ENCODE measurements around the gene EPOP.

DNA sequence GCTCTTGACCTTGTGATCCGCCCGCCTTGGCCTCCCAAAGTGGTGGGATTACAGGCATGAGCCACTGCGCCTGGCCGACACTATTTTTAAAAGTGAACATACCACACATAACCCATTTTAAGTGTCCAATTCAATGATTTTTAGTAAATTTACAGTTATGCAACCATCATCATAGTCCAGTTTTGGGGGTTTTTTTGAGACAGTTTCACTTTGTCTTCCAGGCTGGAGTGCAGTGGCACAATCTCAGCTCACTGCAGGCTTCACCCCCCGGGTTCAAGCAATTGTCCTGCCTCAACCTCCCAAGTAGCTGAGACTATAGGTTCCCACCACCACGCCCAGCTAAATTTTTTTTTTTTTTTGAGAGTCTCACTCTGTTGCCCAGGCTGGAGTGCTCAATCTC, 3.1 kb upstream of the EPOP start:
- TF ChIP-seq, protein P1, sequence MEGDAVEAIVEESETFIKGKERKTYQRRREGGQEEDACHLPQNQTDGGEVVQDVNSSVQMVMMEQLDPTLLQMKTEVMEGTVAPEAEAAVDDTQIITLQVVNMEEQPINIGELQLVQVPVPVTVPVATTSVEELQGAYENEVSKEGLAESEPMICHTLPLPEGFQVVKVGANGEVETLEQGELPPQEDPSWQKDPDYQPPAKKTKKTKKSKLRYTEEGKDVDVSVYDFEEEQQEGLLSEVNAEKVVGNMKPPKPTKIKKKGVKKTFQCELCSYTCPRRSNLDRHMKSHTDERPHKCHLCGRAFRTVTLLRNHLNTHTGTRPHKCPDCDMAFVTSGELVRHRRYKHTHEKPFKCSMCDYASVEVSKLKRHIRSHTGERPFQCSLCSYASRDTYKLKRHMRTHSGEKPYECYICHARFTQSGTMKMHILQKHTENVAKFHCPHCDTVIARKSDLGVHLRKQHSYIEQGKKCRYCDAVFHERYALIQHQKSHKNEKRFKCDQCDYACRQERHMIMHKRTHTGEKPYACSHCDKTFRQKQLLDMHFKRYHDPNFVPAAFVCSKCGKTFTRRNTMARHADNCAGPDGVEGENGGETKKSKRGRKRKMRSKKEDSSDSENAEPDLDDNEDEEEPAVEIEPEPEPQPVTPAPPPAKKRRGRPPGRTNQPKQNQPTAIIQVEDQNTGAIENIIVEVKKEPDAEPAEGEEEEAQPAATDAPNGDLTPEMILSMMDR (IDR thresholded peaks at IDR 0.05; ENCODE audit: extremely low read depth in 1 of 2, insufficient read depth in 1 of 2, low read depth in 1 of 2, low read length in 2 of 2) = no peak
- no peak for TF ChIP-seq EZH2 (IDR thresholded peaks at IDR 0.05; ENCODE audit: borderline replicate concordance, low read depth, low read length, severe bottlenecking)
- TF ChIP-seq POLR2AphosphoS5 (IDR thresholded peaks at IDR 0.05; ENCODE audit: insufficient read depth, low read depth, low read length) = no peak
- TF ChIP-seq POLR2A (IDR thresholded peaks at IDR 0.05; ENCODE audit: low read depth, low read length) = no peak
- no peak for TF ChIP-seq MYC (IDR thresholded peaks at IDR 0.05; ENCODE audit: low read depth, low read length)
- TF ChIP-seq GATA2 (IDR thresholded peaks at IDR 0.05; ENCODE audit: insufficient read depth, insufficient read length, low read depth, low read length) = no peak

Data from endothelial cell of umbilical vein (primary cell).